ENCODE results near the gene SYNE2.

The SYNE2 gene

DNA sequence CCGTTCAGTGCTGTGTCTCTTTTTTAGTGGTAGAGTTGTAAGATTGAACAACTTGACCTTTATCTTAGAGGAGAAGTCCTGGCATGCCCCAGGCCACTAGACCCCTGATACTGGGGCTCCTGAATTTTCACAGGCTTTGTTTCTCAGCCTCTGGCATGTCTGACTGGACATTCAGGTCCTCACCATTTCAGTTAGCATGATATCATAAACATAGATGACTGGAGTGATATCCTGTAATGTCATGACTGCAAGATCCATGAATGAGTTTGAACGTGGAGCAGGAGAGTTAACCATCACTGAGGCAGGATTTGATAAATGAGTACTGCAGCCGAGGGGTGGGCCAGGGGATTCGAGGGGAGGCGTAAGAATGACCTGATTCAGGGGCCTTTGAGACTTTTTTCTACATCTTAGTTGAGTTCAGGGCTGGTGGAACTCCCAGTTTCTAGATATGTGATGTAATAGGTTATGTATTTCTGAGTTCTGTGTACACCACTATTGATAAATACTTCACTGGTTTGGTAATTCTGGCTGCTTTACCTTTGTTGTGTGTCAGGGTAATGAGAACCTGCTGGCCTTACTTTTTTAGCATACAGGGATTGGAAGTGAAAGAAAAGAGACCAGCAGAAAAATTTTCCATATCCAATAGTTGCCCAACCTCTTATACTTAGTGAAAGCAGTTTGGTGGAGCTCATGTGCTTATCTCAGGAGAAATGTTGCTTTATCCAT lies 217.0 kb downstream of the SYNE2 start:
- DNase-seq (ENCODE audit: low read depth, low spot score): no peak

DNA sequence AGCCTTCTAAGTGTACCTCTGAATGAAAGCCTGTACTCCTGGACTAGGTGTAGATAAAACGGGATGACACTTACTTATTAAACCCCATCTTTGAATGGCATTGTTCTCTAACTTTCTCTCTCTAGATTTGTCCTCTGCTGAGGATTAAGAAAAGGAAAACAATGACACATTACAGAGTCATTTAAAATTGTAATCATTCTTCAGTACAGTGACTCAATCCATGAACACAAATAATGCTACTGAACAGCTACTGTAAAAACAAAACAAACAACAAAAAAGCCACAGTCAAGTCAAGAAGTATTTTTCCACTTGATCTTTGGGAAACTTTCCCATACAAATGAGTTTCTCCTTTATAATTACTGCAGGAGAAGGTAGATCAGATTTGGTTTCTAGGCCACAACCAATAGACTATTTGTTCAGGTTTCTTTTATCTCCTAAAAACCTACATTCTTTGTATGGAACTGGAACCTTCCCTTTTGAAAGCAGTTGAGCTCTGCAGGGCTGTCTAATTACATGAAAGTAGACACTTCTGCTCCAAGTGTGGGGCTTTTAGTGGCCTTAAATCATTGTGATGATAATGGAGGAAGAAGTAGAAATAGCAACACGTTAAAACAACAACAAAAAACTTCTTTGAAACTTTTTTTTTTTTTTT lies 222.3 kb downstream of the SYNE2 start:
- DNase-seq (ENCODE audit: low read depth, low spot score): peak; percentile 70

DNA sequence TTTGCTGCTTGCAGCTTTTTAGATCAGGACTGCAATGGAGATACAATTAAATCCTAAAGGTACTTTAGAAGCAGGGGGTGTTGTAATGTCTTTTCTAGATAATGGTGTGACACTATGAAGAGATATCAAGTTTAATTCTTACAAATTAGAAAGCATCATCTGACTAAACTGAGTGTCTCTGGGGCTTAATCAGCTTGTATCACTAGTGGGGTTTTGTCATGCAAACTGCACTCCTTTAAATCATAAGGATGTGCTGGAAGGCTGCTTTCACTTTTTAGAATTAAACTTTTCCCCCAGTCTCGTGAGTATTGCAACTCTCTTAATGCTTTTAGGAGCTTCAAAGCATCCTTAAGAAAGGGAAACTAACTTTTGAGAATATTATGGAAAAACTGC lies 222.8 kb downstream of the SYNE2 start:
- no peak for DNase-seq (ENCODE audit: low read depth, low spot score)

DNA sequence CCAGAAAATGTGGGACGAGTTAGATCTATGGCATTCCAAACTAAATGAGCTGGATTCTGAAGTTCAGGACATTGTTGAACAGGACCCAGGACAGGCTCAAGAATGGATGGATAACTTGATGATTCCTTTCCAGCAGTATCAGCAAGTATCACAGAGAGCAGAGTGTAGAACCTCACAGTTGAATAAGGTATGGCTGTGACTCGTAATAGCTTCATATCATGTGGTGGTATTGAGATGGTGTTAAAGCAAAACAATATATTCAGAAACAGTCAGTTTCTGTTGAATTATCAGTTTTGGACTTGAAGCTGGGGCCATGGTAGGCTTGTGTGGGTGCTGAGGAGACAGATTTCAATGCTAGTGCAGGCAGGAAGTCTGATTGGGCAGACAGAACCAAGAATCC lies 227.6 kb downstream of the SYNE2 start:
- no peak for DNase-seq (ENCODE audit: low read depth, low spot score)

DNA sequence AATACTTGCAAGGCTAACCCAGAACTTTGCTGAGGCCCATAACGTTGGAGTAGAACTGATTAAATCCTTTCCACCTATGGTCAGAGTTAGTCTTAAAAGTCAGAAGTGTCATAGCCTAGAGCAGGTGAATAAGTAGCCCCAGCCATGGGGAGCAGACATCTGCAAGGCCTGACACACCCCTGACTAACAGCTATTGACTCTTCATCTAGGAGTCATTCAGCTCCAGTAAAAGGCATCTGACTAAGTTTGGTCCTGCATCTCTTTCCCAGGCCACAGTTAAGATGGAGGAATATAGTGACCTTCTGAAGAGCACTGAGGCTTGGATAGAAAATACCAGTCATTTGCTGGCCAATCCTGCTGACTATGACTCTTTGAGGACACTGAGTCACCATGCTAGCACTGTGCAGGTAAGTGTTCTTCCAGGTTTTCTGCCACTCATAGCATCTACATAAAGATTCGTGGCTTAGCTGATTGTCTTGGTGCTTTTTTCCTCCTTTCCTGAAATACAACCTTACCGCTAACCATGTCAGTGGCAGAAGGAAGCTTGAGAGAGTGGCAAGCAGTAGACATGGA lies 228.5 kb downstream of the SYNE2 start:
- DNase-seq (ENCODE audit: low read depth, low spot score): no peak

DNA sequence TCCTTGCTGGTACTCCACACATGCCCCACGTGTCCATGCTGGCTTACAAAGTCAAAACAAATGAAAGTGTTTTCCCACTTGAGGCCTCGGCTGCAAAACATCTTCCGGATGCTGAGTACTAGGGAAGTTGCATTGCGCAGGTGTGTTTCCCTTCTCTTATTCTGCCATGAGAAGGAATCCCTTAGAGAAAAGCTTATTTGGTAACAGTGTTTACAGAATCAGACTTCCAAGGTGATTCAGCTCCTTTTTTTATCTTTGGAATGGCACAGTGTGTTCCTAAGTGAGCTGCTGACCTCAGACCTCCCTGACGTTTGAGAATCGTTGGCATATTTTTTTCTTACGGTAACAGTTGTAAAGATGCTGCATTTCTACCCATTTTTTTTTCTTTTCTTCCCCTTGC lies 230.0 kb downstream of the SYNE2 start:
- peak; percentile 69 for DNase-seq (ENCODE audit: low read depth, low spot score)

DNA sequence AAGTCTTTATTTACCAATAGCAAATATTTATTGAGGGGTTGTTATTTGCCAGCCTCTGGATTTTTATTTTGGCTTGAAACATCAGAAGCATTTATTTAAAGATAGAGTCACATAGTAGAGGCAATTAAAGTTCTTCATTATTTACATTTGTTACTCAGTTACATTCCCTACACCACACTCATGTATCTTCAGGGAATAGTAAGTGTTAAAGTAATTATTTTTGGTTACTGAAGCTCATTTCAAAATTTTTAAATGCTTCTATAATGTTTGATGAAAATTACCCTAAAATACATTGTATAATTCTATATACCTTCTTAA lies 235.8 kb downstream of the SYNE2 start:
- DNase-seq (ENCODE audit: low read depth, low spot score): no peak

DNA sequence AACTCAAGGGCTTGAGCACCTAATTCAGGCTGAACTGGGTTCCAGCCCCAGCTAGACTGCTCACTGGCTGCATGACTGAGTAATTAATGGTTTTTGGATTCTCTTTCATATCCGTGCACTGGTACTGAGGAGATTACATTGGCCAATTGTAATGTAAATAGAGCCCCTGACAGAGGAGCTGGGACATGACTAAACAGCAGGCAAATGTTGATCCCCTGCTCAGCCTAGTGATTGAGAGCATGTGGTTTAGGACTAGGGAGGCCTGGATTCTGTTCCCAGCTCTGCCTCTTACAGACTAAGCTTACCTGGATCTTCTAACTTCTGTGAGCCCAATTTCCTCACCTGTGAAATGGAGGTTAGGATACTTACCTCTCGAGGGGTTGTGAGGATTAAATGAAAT lies 237.1 kb downstream of the SYNE2 start:
- DNase-seq (ENCODE audit: low read depth, low spot score): peak; percentile 82

DNA sequence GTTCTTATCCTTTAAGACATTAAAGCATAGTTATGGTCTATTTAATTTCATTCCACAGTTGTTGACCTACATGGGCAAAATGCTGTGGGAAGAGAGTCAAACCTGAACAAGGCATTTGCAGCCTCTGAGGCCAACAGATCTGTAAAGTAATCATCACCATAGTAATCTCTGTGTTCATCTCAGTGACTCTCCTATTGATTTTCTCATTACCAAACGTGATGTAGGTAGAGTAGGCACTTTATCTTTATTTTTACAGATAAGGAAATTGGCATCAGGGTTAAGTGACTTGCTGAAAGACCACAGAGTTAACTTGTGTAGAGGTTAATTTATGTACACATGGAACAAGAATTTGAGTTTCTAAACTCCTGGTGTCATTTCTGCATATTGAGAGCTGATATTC lies 238.4 kb downstream of the SYNE2 start:
- no peak for DNase-seq (ENCODE audit: low read depth, low spot score)

DNA sequence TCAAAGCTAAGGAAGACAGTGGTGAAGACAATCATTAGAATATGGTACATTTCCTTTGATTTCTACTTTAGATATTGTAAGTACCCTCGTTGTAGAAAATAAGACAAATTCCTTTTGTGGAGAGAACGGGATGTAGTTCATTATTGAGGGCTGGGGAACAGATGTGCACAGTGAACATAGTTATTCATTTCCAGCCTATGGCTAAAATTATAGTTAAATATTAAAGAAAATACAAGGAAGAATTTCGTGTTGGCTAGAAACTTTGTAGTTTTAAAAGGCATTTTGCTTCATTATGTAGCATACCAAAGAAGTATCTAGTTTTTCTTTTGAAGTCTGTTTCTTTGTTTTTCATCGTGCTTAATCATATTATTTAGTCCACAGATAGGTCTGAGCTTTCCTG lies 239.5 kb downstream of the SYNE2 start:
- DNase-seq (ENCODE audit: low read depth, low spot score): no peak

DNA sequence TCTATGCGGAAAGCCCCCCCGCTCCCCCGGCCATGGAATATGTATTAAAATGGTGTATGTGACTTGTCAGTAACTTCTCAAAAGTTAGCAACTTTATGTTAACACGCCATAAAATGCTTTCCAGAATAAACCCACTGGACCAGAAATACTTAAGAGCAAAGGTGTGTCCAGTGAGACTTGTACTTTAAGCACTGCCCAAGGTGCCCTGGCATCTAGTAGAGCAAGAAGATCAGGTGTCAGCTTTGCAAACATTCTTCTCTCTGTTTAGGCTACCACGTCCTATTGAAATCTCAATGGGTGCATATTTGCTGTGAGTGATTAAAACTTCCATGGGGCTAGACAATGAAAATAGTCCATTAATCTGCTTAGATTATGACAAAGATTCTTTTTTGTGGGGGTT lies 240.1 kb downstream of the SYNE2 start:
- no peak for DNase-seq (ENCODE audit: low read depth, low spot score)

DNA sequence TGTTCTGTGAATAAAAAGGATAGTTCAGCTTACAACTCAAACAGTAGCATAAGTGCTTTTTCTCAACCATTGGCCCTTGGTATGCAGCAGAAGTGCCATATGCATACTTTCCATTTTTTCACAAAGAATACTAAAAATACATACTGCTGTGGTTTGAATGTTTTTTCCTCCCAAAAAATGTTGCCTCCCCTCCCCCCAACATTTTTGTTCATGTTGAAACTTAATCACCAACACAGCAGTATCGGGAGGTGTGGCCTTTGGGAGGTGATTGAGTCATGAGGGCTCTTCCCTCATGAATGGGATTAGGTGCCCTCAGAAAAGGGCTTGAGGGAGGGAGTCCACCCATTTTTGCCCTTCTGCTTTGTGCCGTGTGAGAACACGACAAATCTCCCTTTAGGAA lies 242.8 kb downstream of the SYNE2 start:
- peak; percentile 64 for DNase-seq (ENCODE audit: low read depth, low spot score)

DNA sequence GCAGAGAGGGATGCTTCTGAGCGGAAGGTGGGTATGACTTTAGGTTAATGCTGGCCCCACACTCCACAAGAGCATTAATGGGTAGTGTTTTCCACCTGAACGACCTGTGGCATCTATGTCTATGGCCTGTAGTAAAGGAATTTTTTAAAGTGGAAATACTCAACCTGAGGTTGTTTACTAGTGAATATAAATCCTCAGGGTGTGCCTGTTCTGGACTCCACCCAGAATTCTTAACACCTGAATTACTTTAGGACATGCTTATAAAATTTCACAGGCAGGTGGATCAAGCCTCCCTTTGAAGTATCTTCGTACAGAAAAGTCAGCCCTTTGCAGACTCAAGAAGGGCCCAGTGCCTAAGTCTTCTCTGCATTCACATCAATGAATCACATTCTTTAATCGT lies 245.3 kb downstream of the SYNE2 start:
- no peak for DNase-seq (ENCODE audit: low read depth, low spot score)

DNA sequence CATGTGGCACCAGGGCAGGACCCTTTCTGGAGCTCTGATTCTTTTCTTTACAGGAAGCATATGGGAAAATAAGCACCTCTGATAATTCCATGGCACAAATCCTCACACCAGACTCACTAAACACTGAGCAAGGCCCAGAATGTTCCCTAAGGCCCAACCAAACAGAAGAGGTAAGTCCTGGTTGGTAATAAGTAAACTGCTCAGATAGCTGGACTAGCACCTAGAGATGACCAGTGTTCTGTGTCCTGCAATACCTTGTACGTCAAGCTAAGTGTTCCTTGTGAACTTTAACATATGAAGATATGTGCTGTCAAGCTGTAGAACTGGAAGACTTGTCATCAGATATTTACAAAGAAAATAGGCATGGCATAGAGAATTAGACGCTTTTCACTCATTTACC lies 254.6 kb downstream of the SYNE2 start:
- DNase-seq (ENCODE audit: low read depth, low spot score): no peak

DNA sequence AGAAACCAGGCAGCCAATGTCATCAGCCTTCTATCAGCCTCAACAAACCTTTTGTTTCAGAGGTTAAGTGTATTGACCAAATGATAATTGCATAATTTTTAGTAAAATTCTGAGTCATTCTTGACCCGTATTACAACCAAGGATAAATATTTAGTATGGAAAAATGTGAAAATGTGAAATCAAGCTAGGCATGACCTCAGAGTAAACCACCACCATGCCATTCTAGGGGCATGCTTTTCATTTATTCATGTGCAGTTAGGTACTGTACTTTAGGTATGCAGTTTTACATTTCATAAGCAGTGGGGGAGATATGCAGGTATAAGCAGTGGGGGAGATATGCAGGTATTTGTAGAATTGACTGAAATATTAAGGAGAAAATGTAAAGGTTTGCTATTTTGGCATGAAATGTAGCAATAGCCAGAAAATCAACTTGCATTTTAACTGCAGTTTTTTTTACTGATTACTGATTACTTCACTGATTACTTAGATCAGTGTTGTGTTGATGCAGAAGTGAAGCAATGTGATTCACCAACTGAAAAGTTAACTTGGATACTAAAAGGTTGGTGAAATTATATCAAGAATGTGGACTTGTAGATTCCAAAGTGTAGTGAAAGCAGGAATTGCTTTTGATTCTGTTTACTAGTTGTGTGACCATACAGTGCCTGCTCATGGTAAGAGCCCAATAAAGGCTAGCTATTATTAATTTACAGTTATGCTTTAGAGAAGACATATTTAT lies 257.2 kb downstream of the SYNE2 start:
- no peak for DNase-seq (ENCODE audit: low read depth, low spot score)

DNA sequence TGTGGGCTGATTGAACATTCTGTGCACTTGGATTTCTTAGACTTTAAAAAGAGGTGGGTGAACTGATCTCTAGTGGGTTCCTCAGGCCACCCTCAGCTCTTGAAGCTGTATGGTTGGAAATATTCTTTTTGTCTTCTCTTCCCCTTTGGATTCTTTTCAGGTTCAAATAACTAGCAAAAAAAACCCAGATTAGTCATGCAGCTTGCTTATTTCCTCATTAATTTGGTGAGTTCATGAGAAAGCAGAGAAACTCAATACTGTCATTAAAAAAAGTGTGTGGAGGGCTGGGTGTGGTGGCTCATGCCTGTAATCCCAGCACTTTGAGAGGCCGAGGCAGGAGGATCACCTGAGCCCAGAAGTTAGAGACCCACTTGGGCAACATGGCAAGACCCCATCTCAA lies 258.0 kb downstream of the SYNE2 start:
- no peak for DNase-seq (ENCODE audit: low read depth, low spot score)

DNA sequence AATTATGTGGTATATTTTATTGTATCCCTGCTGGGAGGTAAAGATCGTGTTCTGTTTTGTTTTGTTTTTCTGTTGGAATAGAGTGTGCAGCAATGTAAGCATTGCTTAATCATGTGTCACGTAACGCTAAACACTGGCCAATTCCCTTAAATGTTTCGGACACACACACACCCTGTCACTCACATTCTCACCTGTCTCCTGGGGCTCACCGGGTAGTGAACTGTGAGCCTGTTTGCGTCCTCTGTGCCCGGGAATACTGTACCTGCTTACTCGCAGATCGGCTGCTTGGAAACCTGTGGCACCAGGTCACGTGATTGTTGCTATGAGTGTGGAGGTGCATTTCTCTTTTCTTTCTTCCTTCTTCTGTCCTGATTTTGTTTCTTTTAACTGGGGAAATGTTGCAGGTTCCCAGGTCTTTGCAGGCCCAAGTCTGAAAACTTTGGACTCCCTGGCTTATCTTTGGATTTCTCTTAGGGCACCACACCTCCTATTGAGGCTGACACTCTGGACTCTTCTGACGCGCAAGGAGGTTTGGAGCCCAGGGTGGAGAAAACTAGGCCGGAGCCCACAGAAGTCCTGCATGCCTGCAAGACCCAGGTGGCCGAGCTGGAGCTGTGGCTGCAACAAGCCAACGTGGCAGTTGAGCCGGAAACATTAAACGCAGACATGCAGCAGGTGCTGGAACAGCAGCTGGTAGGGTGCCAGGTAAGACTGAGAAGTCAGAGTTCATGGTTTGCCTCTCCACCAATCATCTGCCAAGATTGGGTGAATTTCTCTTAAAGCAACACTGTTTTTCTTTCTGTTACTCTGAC lies 260.3 kb downstream of the SYNE2 start:
- no peak for DNase-seq (ENCODE audit: low read depth, low spot score)

DNA sequence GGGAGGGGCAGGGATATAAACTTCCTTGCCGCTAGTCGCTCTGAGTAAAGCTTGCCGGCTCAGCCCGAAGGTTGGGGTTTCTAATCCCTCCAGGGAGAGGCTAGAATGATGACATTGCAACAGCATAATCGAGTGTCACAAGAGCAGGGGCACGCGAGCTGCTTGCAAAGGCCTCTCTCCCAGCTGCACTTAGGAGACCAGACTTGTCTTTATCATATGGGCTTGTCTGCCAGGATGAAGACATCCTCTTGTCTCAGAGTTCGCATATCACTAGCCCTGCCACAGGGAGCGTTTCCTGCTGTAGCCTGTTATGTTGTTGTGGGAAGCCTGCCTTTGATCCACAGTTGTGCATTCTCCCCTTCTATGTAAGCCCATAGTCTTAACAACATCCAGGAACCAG lies 261.4 kb downstream of the SYNE2 start:
- no peak for DNase-seq (ENCODE audit: low read depth, low spot score)

DNA sequence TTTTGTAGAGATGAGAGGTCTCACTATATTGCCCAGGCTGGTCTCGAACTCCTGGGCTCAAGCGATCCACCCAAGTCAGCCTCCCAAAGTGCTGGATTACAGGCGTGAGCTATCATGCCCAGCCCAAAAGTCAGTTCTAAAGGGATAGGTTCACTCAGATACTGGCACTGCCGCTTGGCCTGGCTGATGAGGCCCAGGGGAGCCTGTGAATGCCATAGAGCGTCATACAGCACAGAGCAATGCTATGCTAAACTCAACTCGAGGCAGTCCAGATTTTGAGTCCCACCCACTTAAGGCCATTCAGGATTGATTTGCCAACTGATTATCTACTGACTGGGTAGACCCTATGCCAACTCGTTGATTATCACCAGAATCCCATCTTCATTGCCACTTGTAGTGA lies 262.0 kb downstream of the SYNE2 start:
- no peak for DNase-seq (ENCODE audit: low read depth, low spot score)

DNA sequence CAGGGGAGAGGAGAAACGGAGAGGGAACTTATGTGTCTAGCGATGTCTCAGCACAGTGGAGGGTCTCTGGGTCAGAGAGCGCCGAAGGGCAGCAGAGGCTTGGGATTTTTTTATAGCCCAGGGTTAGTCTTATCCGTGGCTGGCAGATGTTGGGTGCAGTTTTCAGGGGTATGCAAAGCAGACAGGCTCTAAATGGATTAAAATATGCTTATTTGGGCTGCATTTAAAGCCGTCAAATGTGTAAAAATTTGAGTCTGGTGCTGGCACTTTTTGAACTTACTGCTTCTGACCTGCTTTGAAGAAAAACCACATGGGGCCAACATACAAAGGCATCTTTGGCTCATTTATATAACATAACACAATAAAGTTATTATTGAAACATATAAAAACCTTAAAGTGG lies 262.6 kb downstream of the SYNE2 start:
- no peak for DNase-seq (ENCODE audit: low read depth, low spot score)

DNA sequence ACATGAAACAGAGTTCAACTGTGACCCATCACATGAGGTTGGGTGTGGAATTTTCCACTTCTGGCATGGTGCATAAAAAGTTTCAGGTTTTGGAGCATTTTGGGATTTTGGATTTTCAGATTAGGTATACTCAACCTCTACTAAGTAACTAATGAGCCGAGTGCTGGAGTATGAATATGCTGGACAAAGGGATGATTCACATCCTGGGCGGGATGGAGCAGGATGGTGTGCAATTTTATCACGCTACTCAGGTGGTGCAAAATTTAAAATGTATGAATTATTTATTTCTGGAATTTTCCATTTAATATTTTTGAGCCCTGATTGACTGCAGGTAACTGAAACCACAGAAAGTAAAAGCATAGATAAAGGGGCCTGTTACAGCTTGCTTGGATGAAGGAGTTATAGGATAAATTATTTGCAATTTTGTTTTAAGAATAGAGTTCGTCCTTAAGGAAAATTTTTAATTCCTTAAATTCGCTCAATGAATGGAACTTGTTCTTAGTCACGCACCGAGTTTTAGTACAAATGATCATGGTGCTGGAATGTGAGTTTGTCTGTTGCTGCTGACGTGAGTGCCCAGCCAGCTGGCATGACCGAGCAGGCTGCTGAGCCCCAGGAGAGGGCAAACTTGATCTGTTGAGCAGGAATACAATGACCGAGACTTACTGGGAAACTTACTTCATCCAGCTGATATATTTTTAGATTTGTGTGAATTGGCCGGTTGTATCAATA lies 265.0 kb downstream of the SYNE2 start:
- peak; percentile 93 for DNase-seq (ENCODE audit: low read depth, low spot score)

Data from astrocyte of the hippocampus (primary cell).